ENCODE results near the gene CLEC11A. TPM values are rescaled to one million over a fixed set of nuclear protein-coding genes. Genes with fewer than 3 reads are reported as not detected.

The CLEC11A gene
- total and polyA plus RNA-seq, 9 of the 15 experiments (the other 6 are each of a cell fraction or from before 2014, with no cell fraction given) = 0.39 to 43.9 (median 3.4) TPM

DNA sequence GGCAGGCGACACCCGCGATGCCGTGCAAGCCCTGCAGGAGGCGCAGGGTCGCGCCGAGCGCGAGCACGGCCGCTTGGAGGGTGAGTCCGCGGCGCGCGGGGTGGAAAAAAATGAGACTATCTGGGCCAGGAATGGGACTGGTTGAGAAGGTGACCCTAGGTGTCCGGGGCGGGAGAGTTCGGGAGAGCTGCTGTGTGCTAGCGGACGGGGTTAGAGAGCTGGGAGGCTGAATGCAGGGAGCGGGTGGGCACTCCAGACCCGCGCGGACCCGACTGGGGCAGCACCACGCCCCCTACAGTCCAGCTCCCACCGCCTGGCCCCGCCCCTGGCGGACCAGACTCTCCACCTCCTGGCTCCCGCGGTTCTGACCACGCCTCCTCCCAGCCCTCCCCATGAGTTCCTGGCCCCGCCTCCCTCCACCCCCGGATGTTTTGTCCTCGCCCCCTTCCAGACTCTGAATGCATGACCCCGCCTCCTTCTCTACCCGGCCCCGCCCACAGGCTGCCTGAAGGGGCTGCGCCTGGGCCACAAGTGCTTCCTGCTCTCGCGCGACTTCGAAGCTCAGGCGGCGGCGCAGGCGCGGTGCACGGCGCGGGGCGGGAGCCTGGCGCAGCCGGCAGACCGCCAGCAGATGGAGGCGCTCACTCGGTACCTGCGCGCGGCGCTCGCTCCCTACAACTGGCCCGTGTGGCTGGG lies 1.5 kb downstream of the CLEC11A start (continued):
- TF ChIP-seq, protein P1, sequence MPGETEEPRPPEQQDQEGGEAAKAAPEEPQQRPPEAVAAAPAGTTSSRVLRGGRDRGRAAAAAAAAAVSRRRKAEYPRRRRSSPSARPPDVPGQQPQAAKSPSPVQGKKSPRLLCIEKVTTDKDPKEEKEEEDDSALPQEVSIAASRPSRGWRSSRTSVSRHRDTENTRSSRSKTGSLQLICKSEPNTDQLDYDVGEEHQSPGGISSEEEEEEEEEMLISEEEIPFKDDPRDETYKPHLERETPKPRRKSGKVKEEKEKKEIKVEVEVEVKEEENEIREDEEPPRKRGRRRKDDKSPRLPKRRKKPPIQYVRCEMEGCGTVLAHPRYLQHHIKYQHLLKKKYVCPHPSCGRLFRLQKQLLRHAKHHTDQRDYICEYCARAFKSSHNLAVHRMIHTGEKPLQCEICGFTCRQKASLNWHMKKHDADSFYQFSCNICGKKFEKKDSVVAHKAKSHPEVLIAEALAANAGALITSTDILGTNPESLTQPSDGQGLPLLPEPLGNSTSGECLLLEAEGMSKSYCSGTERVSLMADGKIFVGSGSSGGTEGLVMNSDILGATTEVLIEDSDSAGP (CRISPR knock-in tag; IDR thresholded peaks at IDR 0.05) = peak; percentile 48; the same call in 1 of the 2 replicates
- no peak for TF ChIP-seq ZNF766 (CRISPR knock-in tag; conservative IDR thresholded peaks at IDR 0.05)
- TF ChIP-seq ZNF644 (tag; IDR thresholded peaks at IDR 0.05; ENCODE audit: low read depth) = no peak
- TF ChIP-seq HDAC2 (IDR thresholded peaks at IDR 0.05) = no peak
- TF ChIP-seq ZNF695 (CRISPR knock-in tag; IDR thresholded peaks at IDR 0.05) = no peak
- TF ChIP-seq SMARCA5 (IDR thresholded peaks at IDR 0.05) = 0 out of 2 replicates have a peak, but pooled peaks have one; percentile 38
- TF ChIP-seq SIN3A (IDR thresholded peaks at IDR 0.05; ENCODE audit: borderline replicate concordance in 2 of 2, control insufficient read depth in 1 of 2, low read depth in 2 of 2, low read length in 2 of 2) = peak; percentile 22 to 75; a peak in 3 of 4 replicates
- TF ChIP-seq, protein P2, sequence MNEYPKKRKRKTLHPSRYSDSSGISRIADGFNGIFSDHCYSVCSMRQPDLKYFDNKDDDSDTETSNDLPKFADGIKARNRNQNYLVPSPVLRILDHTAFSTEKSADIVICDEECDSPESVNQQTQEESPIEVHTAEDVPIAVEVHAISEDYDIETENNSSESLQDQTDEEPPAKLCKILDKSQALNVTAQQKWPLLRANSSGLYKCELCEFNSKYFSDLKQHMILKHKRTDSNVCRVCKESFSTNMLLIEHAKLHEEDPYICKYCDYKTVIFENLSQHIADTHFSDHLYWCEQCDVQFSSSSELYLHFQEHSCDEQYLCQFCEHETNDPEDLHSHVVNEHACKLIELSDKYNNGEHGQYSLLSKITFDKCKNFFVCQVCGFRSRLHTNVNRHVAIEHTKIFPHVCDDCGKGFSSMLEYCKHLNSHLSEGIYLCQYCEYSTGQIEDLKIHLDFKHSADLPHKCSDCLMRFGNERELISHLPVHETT (CRISPR knock-in tag; conservative IDR thresholded peaks at IDR 0.05 in 1 of 2, IDR thresholded peaks at IDR 0.05 in 1 of 2) = 0 out of 4 replicates have a peak, but pooled peaks of 1 of the 2 experiments have one; percentile 19
- peak; percentile 25; the same call in 1 of the 2 replicates for TF ChIP-seq TOE1 (IDR thresholded peaks at IDR 0.05; ENCODE audit: borderline replicate concordance)
- TF ChIP-seq TOE1 (CRISPR knock-in tag; IDR thresholded peaks at IDR 0.05; ENCODE audit: borderline replicate concordance, low read depth) = 0 out of 2 replicates have a peak, but pooled peaks have one; percentile 71
- TF ChIP-seq, protein P3, sequence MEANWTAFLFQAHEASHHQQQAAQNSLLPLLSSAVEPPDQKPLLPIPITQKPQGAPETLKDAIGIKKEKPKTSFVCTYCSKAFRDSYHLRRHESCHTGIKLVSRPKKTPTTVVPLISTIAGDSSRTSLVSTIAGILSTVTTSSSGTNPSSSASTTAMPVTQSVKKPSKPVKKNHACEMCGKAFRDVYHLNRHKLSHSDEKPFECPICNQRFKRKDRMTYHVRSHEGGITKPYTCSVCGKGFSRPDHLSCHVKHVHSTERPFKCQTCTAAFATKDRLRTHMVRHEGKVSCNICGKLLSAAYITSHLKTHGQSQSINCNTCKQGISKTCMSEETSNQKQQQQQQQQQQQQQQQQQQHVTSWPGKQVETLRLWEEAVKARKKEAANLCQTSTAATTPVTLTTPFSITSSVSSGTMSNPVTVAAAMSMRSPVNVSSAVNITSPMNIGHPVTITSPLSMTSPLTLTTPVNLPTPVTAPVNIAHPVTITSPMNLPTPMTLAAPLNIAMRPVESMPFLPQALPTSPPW (CRISPR knock-in tag; IDR thresholded peaks at IDR 0.05) = peak; percentile 92
- TF ChIP-seq NFE2L1 (tag; IDR thresholded peaks at IDR 0.05; ENCODE audit: borderline replicate concordance, low read depth) = no peak
- peak; percentile 97 for TF ChIP-seq CHD2 (IDR thresholded peaks at IDR 0.05; ENCODE audit: low read depth, low read length)
- TF ChIP-seq, protein P4, sequence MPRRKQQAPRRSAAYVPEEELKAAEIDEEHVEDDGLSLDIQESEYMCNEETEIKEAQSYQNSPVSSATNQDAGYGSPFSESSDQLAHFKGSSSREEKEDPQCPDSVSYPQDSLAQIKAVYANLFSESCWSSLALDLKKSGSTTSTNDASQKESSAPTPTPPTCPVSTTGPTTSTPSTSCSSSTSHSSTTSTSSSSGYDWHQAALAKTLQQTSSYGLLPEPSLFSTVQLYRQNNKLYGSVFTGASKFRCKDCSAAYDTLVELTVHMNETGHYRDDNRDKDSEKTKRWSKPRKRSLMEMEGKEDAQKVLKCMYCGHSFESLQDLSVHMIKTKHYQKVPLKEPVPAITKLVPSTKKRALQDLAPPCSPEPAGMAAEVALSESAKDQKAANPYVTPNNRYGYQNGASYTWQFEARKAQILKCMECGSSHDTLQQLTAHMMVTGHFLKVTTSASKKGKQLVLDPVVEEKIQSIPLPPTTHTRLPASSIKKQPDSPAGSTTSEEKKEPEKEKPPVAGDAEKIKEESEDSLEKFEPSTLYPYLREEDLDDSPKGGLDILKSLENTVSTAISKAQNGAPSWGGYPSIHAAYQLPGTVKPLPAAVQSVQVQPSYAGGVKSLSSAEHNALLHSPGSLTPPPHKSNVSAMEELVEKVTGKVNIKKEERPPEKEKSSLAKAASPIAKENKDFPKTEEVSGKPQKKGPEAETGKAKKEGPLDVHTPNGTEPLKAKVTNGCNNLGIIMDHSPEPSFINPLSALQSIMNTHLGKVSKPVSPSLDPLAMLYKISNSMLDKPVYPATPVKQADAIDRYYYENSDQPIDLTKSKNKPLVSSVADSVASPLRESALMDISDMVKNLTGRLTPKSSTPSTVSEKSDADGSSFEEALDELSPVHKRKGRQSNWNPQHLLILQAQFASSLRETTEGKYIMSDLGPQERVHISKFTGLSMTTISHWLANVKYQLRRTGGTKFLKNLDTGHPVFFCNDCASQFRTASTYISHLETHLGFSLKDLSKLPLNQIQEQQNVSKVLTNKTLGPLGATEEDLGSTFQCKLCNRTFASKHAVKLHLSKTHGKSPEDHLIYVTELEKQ (CRISPR knock-in tag; IDR thresholded peaks at IDR 0.05) = no peak
- peak; percentile 93 for TF ChIP-seq RB1 (IDR thresholded peaks at IDR 0.05; ENCODE audit: low read depth)
- TF ChIP-seq PRPF4 (IDR thresholded peaks at IDR 0.05; ENCODE audit: insufficient read depth, low read depth, low read length, poor library complexity, severe bottlenecking) = no peak
- peak; percentile 85; the same call in 1 of the 2 replicates for TF ChIP-seq MYC (IDR thresholded peaks at IDR 0.05; ENCODE audit: low read depth, low read length)
- no peak for TF ChIP-seq MYC (CRISPR knock-in tag; IDR thresholded peaks at IDR 0.05; ENCODE audit: borderline replicate concordance, low read depth)
